AG04450 (cell line): Measurements from ENCODE around the gene MBNL3. TPM values are rescaled to one million over a fixed set of nuclear protein-coding genes. Genes with fewer than 3 reads are reported as not detected.

ENCODE experiments used
- CTCF ChIA-PET: fragments of 300-600, 350-600 bp; formaldehyde crosslinking; extraction: SDS; loops from one replicate; lab custom pipeline; 2022; ENCODE audit warnings: antibody characterized with exemption, inconsistent platforms; lab: Charles Lee
- POLR2A ChIA-PET: fragments of 350-600 bp; formaldehyde crosslinking; extraction: SDS; loops from one replicate; lab custom pipeline; 2021; ENCODE audit warnings: antibody characterized with exemption, inconsistent platforms; lab: Yijun Ruan, JAX
- DNase-seq: peaks from one replicate; pipeline ENCODE4 v3.0.0-alpha.2; 2011; ENCODE audit warnings: low read depth, low spot score
- H3K27ac ChIP-seq: one replicate; pipeline ENCODE4 v1.5.1; 2012; ENCODE audit warnings: low read depth, low read length, control low read depth
- H3K27me3 ChIP-seq: one replicate; pipeline ENCODE4 v1.6.0; 2012; ENCODE audit warnings: low read length; ENCODE audit not compliant: control insufficient read depth, insufficient read depth
- H3K4me3 ChIP-seq: 2 replicates; pipeline ENCODE4 v1.5.1; 2011; ENCODE audit warnings: mild to moderate bottlenecking, low read depth, low read length, control low read depth
- H3K9me3 ChIP-seq: 2 replicates; pipeline ENCODE4 v1.5.1; 2012; ENCODE audit warnings: low read length; ENCODE audit not compliant: control insufficient read depth, insufficient read depth
- CTCF ChIP-seq: IDR thresholded peaks from 2 replicates; pipeline ENCODE4 v1.5.1; 2011; ENCODE audit warnings: low read depth, low read length, control low read depth, inconsistent platforms
- polyA plus RNA-seq: library from polyadenylated mRNA; depleted of rRNA; stranded (reverse); fragments of >200 nt; gene quantifications from 2 replicates; pipeline ENCODE4 v1.2.3, GENCODE V29; 2011

Gene MBNL3
- polyA plus RNA-seq, 1 experiment = 1.1 TPM

DNA sequence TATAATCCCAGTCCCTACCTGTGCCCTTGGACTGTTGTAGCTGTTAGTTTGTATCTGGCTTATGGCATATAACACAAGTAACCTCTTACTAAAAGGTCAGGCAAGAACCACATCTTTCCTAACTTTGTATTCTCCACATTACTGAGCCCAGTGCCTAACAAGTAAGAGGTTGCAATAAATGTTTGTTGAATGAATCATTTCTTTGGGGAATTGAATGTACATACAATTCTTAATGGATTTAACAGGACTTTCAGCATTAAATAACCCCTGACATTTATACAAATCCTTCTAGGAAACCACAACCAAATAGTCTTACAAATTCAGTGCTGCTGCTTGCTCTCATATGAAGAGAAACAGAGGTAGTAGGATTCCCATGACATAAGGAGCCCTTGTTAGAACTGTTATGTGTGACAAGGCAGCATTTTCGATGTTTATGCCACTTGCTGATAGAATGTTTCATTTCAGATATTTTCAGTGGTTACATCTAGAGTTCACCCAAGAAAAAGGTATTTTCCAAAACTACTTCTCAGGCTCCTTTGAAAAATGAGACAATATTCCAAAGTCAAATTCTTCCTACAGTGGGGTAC lies 62.0 kb downstream of the MBNL3 start:
- no peak for TF ChIP-seq CTCF
- Histone ChIP-seq H3K27me3 (no peaks in the 10 kb centered on the region), H3K27ac (no peak overlapping the region), H3K4me3 (no peak overlapping the region), H3K9me3 (no peaks in the 10 kb centered on the region)
- DNase-seq = peak; percentile 3
- CTCF ChIA-PET = no interaction called here
- POLR2A ChIA-PET = no interaction called here

GRCh38 chrX:132425744-132426318 lies 63.0 kb downstream of the MBNL3 start:
- TF ChIP-seq CTCF = no peak
- no peaks in the 10 kb centered on the region for H3K27me3 ChIP-seq
- no peak for DNase-seq
- no peaks in the 10 kb centered on the region for H3K9me3 ChIP-seq
- H3K4me3 ChIP-seq = no peak overlapping the region
- H3K27ac ChIP-seq = no peak overlapping the region
- ChIA-PET POLR2A (no interaction called here), CTCF (no interaction called here)

- DNase-seq = no peak
- no peak overlapping the region for H3K4me3 ChIP-seq
- H3K27ac ChIP-seq = no peak overlapping the region
- no peak for TF ChIP-seq CTCF
- no peaks in the 10 kb centered on the region for H3K27me3 ChIP-seq
- no peaks in the 10 kb centered on the region for H3K9me3 ChIP-seq
- ChIA-PET CTCF (no interaction called here), POLR2A (no interaction called here)
Measured at GRCh38 chrX:132423323-132423722, 65.5 kb downstream of the MBNL3 start.

DNA sequence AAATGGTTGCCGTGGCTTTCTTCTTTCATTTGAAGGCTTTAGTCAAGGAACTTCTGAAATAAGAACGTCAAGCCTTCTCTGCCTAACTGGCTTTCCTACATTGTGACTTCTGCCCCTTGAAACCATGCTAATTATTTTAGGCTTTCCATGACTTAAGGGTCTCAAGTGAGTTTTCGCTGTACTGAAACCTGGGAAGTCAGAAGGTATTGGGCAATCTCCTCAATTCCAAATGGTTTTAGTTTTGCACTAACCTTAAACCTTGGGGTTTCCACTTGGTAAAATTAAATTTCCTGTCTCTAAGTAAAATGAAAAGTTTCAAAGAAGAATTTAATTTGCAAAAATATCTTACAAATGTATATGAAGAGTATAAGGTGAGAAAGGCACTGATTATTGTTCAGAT lies 73.8 kb downstream of the MBNL3 start:
- Histone ChIP-seq H3K27me3 (no peaks in the 10 kb centered on the region), H3K9me3 (no peaks in the 10 kb centered on the region), H3K27ac (no peak overlapping the region), H3K4me3 (no peak overlapping the region)
- ChIA-PET POLR2A (no interaction called here), CTCF (no interaction called here)
- no peak for TF ChIP-seq CTCF
- DNase-seq = no peak

DNA sequence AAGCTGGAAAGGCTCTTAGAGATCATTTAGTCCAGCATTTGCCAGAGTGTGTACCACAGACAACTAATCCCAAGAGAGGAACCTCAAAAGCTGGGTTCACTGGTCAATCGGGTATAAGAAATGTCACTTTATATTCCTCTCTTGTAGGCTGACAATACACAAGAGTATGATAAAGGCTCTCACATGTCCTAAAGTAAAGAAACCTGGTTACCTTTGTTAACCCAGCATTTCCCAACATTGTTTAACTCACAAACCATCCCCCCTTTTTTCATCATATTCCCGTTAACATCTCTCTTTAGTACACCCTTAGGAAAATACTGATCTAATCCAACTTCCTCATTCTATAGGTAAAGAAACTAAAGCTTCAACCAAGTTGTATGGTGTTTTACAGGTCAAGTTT lies 74.4 kb downstream of the MBNL3 start:
- H3K4me3 ChIP-seq = no peak overlapping the region
- POLR2A ChIA-PET = no interaction called here
- no peak for DNase-seq
- H3K27me3 ChIP-seq = no peaks in the 10 kb centered on the region
- no peak overlapping the region for H3K27ac ChIP-seq
- CTCF ChIA-PET = interaction anchor here (0.6 kb wide), 1 partner anchor 322 kb away, joined by 4 read pairs; no protein-coding TSS in a partner anchor
- H3K9me3 ChIP-seq = no peaks in the 10 kb centered on the region
- no peak for TF ChIP-seq CTCF
